NK-92 (cell line): ENCODE data around the gene MRPS12.
"Not testable (repeated sequence)": the region's sequence is repeated elsewhere in the genome, so short reads cannot be mapped to it uniquely, and the experiment has no call there.

Source experiments
- DNase-seq: peaks from one replicate; lab custom pipeline; 2025; ENCODE audit not compliant: unreplicated experiment; lab: John Stamatoyannopoulos, UW

MRPS12 gene

GRCh38 chr19:38933544-38933943 lies 2.8 kb downstream of the MRPS12 start:
- DNase-seq, result no peak

- DNase-seq, result no peak
These were observed 9.2 kb downstream of the MRPS12 start for GRCh38 chr19:38939957-38940356.

- DNase-seq, result not testable (repeated sequence)
These were observed 10.7 kb downstream of the MRPS12 start for GRCh38 chr19:38941466-38941865.

GRCh38 chr19:38941979-38942378 lies 11.2 kb downstream of the MRPS12 start:
- no peak for DNase-seq

GRCh38 chr19:38942471-38943181 lies 11.9 kb downstream of the MRPS12 start:
- DNase-seq, result no peak

- DNase-seq, result no peak
These were observed 14.3 kb downstream of the MRPS12 start for GRCh38 chr19:38944981-38945506.

GRCh38 chr19:38945562-38946228 lies 15.0 kb downstream of the MRPS12 start:
- DNase-seq, result no peak

- DNase-seq, result no peak
These were observed 15.7 kb downstream of the MRPS12 start for GRCh38 chr19:38946229-38947010.

GRCh38 chr19:38949580-38950367 lies 19.0 kb downstream of the MRPS12 start:
- no peak for DNase-seq

- no peak for DNase-seq
These were observed 20.4 kb downstream of the MRPS12 start for GRCh38 chr19:38951187-38951586.

GRCh38 chr19:38952395-38953165 lies 21.8 kb downstream of the MRPS12 start:
- no peak for DNase-seq

- no peak for DNase-seq
These were observed 22.9 kb downstream of the MRPS12 start for GRCh38 chr19:38953677-38954076.

GRCh38 chr19:38956264-38956663 lies 25.5 kb downstream of the MRPS12 start:
- DNase-seq, result no peak

GRCh38 chr19:38958301-38958700 lies 27.6 kb downstream of the MRPS12 start:
- DNase-seq, result no peak

GRCh38 chr19:38959618-38960017 lies 28.9 kb downstream of the MRPS12 start:
- no peak for DNase-seq

GRCh38 chr19:38964738-38965137 lies 34.0 kb downstream of the MRPS12 start:
- DNase-seq, result no peak

- DNase-seq, result not testable (repeated sequence)
These were observed 35.4 kb downstream of the MRPS12 start for GRCh38 chr19:38966149-38966548.

- DNase-seq, result no peak
These were observed 40.2 kb downstream of the MRPS12 start for GRCh38 chr19:38970664-38971532.

- no peak for DNase-seq
These were observed 40.9 kb downstream of the MRPS12 start for GRCh38 chr19:38971672-38972071.
